ENCODE data around the gene KIF21B.

Gene KIF21B

DNA sequence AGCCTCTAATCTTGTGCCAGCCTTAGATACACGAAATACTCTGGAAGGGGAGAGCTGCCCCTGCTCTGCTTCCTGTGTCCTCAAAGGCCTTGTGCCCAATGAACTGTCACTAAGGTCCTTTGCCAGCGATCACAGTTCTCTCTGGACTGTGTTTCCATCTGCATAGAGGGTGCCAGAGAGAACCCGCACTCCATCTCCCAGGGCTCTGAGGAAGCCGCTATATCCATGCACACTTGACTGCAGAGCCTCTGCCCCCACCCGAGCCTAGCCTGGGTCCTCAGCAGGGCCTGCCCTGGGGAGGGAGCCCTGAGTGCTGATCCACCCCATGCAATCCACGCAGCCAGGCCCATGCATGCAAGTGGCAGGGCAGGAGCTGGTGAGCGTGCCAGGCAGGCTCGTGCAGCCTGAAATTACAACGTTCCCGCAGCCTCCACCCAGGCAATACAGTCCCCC is 30.6 kb upstream of the KIF21B start:
- TF ChIP-seq, protein P1, sequence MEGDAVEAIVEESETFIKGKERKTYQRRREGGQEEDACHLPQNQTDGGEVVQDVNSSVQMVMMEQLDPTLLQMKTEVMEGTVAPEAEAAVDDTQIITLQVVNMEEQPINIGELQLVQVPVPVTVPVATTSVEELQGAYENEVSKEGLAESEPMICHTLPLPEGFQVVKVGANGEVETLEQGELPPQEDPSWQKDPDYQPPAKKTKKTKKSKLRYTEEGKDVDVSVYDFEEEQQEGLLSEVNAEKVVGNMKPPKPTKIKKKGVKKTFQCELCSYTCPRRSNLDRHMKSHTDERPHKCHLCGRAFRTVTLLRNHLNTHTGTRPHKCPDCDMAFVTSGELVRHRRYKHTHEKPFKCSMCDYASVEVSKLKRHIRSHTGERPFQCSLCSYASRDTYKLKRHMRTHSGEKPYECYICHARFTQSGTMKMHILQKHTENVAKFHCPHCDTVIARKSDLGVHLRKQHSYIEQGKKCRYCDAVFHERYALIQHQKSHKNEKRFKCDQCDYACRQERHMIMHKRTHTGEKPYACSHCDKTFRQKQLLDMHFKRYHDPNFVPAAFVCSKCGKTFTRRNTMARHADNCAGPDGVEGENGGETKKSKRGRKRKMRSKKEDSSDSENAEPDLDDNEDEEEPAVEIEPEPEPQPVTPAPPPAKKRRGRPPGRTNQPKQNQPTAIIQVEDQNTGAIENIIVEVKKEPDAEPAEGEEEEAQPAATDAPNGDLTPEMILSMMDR (IDR thresholded peaks at IDR 0.05; ENCODE audit: low read depth, low read length): no peak
- TF ChIP-seq, protein P2, sequence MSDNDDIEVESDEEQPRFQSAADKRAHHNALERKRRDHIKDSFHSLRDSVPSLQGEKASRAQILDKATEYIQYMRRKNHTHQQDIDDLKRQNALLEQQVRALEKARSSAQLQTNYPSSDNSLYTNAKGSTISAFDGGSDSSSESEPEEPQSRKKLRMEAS (IDR thresholded peaks at IDR 0.05; ENCODE audit: low read depth, low read length): no peak
- TF ChIP-seq POLR2A (IDR thresholded peaks at IDR 0.05; ENCODE audit: extremely low read depth, insufficient read length): no peak
- no peak for TF ChIP-seq MYC (IDR thresholded peaks at IDR 0.05; ENCODE audit: low read depth, low read length)
- no peak for DNase-seq (ENCODE audit: low read depth)
- no peak overlapping the region for H3K4me3 ChIP-seq (ENCODE audit: low read depth, low read length)

DNA sequence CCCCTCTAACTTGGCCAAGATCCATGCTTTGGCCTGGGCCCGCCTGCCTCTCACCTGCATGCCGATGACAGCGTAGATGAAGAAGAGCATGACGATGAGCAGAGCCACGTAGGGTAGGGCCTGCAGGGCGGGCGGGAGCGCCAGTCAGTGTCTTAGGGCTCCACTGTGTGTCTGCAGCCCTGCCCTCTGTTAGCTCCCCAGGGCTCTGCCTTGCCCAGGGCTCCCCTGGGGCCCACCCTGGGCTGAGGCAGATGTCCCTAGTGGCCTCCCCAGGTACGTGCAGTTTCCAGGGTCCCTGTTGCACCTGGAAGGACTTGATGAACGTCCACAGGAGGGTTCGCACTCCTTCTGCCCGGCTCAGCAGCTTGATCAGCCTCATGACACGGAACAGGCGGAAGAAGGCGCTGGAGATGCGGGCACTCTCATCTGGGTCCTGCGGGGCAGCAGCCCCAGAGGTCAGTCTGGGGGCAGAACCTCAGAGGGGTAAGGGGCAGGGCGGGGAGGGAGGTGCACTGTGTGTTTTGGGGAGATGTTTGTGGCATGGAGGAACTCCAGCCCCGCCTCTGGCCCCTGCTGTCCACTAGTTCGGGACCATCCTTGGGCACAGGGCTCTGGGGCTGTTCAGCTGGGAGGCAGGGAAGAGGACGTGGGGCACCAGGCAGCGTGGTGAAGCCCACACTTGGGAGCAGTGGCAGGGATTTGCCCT is 29.8 kb upstream of the KIF21B start:
- H3K4me3 ChIP-seq (ENCODE audit: low read depth, low read length): no peak overlapping the region
- peak; percentile 9 for DNase-seq (ENCODE audit: low read depth)
- TF ChIP-seq, protein P2 (IDR thresholded peaks at IDR 0.05; ENCODE audit: low read depth, low read length): no peak
- no peak for TF ChIP-seq POLR2A (IDR thresholded peaks at IDR 0.05; ENCODE audit: extremely low read depth, insufficient read length)
- TF ChIP-seq, protein P1 (IDR thresholded peaks at IDR 0.05; ENCODE audit: low read depth, low read length): peak; percentile 4
- no peak for TF ChIP-seq MYC (IDR thresholded peaks at IDR 0.05; ENCODE audit: low read depth, low read length)

DNA sequence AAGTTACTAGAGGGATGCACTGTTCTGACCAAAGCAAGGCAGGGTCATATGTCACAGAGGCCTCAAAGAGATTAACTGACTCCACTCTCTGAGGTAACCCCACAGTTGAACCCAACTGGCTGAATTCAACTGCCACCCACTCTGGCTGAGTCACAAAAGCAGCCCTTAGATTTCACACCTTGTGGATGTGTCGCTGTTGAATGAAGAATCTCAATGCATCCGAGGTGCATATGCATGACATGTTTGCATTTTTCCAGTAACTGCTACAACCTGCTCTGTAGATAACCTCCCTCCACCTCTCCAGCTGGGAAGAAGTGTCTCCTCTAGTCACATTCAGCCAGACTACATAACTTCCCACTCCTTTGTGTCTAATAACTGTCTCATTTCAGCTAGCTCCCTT is 27.9 kb upstream of the KIF21B start:
- no peak for TF ChIP-seq POLR2A (IDR thresholded peaks at IDR 0.05; ENCODE audit: extremely low read depth, insufficient read length)
- TF ChIP-seq, protein P1 (IDR thresholded peaks at IDR 0.05; ENCODE audit: low read depth, low read length): no peak
- no peak for TF ChIP-seq MYC (IDR thresholded peaks at IDR 0.05; ENCODE audit: low read depth, low read length)
- TF ChIP-seq, protein P2 (IDR thresholded peaks at IDR 0.05; ENCODE audit: low read depth, low read length): no peak
- H3K4me3 ChIP-seq (ENCODE audit: low read depth, low read length): no peak overlapping the region
- DNase-seq (ENCODE audit: low read depth): no peak

DNA sequence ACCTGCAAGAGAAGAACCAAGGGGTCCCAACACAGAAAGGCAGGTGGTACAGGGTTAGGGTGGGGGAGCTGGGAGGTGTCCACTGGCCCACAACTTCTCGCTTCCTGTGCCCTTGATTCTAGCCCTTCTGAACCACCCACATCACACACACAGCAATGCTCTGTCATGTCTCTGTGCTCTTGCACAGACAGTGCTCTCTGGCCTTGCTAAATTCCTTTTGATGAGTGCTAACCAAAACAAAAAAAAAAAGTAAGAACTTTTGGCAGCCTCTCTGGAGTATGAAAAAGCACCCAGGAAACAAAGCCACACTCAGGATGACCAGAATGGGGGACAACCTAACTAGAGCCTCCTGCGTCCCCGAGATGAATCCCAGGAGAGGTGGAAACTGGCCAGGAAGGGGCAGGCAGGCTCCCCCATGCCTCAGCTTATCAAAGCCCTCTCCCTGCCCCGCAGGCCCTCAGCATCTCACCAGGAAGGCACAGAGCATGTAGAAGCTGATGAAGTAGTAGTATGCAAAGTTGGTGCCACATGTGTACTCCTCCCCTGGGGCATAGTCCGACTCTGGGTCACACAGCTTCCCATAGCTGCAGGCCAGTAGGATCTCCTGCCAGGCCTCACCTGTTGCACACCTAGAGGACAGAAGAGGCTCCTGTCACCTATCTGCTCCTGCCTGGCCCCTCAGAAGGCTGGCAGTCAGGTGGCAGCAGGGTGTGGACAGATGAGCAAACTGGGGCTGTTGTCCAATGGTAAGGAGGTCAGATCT is 27.2 kb upstream of the KIF21B start:
- TF ChIP-seq POLR2A (IDR thresholded peaks at IDR 0.05; ENCODE audit: extremely low read depth, insufficient read length) (no peak), MYC (IDR thresholded peaks at IDR 0.05; ENCODE audit: low read depth, low read length) (no peak)
- TF ChIP-seq, protein P1 (IDR thresholded peaks at IDR 0.05; ENCODE audit: low read depth, low read length): no peak
- TF ChIP-seq, protein P2 (IDR thresholded peaks at IDR 0.05; ENCODE audit: low read depth, low read length): no peak
- DNase-seq (ENCODE audit: low read depth): no peak
- H3K4me3 ChIP-seq (ENCODE audit: low read depth, low read length): no peak overlapping the region

DNA sequence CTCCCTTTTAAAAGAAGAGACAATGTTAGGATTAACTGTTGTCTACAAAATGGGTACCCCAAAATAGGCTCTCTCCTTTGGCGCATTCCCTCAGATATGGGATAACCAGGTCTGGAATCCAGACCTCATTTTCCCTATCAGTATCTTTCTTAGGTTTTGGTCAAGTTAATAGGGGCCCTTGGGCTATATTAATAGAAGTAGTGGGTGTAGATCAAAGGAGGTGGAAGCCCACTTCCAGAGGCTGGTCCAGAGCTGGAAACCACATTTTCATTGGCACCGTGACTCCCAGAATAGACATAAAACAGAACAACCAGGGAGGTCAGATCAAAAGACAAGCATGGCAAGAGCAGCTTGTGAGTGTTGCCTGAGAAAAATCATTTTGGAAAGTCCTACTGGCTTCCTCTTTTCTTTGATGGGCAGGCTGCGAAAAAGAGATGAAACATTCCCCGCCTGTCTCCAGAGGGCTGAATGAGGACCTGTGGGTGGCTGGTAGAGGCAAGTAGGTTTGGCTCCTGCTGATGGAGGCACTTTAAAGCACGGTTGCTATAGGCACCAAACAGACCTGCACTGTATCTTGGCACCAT is 25.8 kb upstream of the KIF21B start:
- peak; percentile 11 for DNase-seq (ENCODE audit: low read depth)
- TF ChIP-seq, protein P2 (IDR thresholded peaks at IDR 0.05; ENCODE audit: low read depth, low read length): no peak
- TF ChIP-seq, protein P1 (IDR thresholded peaks at IDR 0.05; ENCODE audit: low read depth, low read length): no peak
- TF ChIP-seq POLR2A (IDR thresholded peaks at IDR 0.05; ENCODE audit: extremely low read depth, insufficient read length) (no peak), MYC (IDR thresholded peaks at IDR 0.05; ENCODE audit: low read depth, low read length) (no peak)
- H3K4me3 ChIP-seq (ENCODE audit: low read depth, low read length): no peak overlapping the region
